Endothelial cell of umbilical vein (primary cell): ENCODE data around the gene DLG5. TPM values are rescaled to one million over a fixed set of nuclear protein-coding genes. Genes with fewer than 3 reads are reported as not detected.

Source experiments
- BruUV-seq: library from RNA; stranded (reverse); fragments of 400-500 nt; replicated peaks from 2 replicates; lab custom pipeline; 2021; lab: Mats Ljungman, UMichigan
- CTCF ChIA-PET: fragments of 300-600, 350-600 bp; sonication (Branson Sonifier 250); formaldehyde crosslinking; loops from one replicate; lab custom pipeline; 2021; ENCODE audit warnings: antibody characterized with exemption, inconsistent platforms; lab: Charles Lee
- POLR2A ChIA-PET: fragments of 300-600, 350-600 bp; sonication (Branson Sonifier 250); formaldehyde crosslinking; loops from one replicate; lab custom pipeline; 2021; ENCODE audit warnings: antibody characterized with exemption, inconsistent platforms; lab: Charles Lee
- DNase-seq: peaks from one replicate; pipeline ENCODE4 v3.0.0-alpha.2; 2011; ENCODE audit warnings: low read depth, low spot score
- FAIRE-seq: peaks from 2 replicates; lab custom pipeline; 2011; peaks lifted over from hg19 to GRCh38; lab: Jason Lieb, UNC
- H2AFZ ChIP-seq: 2 replicates; pipeline ENCODE4 v1.6.0; 2012; ENCODE audit warnings: low read depth, low read length, control low read depth, inconsistent platforms
- H3K27ac ChIP-seq: 2 replicates; pipeline ENCODE4 v1.5.1; 2011; ENCODE audit warnings: low read depth, mild to moderate bottlenecking, control low read depth, low read length, moderate library complexity; ENCODE audit not compliant: insufficient read depth
- H3K27me3 ChIP-seq, 2 experiments: 2 replicates each; pipeline versions ENCODE4 v1.6.0 to v1.6.1; 2011; ENCODE audit warnings: low read length in 2 of 2, mixed read lengths in 1 of 2; ENCODE audit not compliant: control insufficient read depth in 2 of 2, insufficient read depth in 2 of 2
- H3K36me3 ChIP-seq, 2 experiments: 2 replicates in 1 of 2; 3 replicates in 1 of 2; pipeline ENCODE4 v1.5.1; 2011; ENCODE audit warnings: low read length in 2 of 2, mild to moderate bottlenecking in 1 of 2, moderate library complexity in 1 of 2; ENCODE audit not compliant: control insufficient read depth in 2 of 2, insufficient read depth in 2 of 2; ENCODE audit errors: extremely low read depth in 1 of 2
- H3K4me1 ChIP-seq: 3 replicates; pipeline ENCODE4 v1.5.1; 2011; ENCODE audit warnings: mild to moderate bottlenecking, low read length; ENCODE audit not compliant: control insufficient read depth, insufficient read depth; ENCODE audit errors: extremely low read depth
- H3K4me2 ChIP-seq: 2 replicates; pipeline ENCODE4 v1.6.1; 2011; ENCODE audit warnings: low read length, control low read depth, mixed read lengths; ENCODE audit not compliant: insufficient read depth
- H3K4me3 ChIP-seq, 3 experiments: fragments of 200-600 bp in 1 of 3; sonication (generic), shearing (Covaris generic) in 1 of 3; replicated peaks in 1 of 3; 2 replicates each; pipeline ENCODE4 v1.5.1; 2011 to 2016; ENCODE audit warnings: control low read depth in 3 of 3, low read length in 3 of 3, mild to moderate bottlenecking in 2 of 3, inconsistent platforms in 1 of 3, low read depth in 1 of 3, moderate library complexity in 1 of 3; ENCODE audit not compliant: insufficient read depth in 1 of 3
- H3K79me2 ChIP-seq: 2 replicates; pipeline ENCODE4 v1.6.0; 2012; ENCODE audit warnings: low read length, inconsistent platforms; ENCODE audit not compliant: control insufficient read depth, insufficient read depth
- H3K9ac ChIP-seq: replicated peaks from 2 replicates; pipeline ENCODE3; 2011; ENCODE audit warnings: low read length, control low read depth; ENCODE audit not compliant: insufficient read depth; ENCODE audit errors: extremely low read depth
- H3K9me1 ChIP-seq: replicated peaks from 3 replicates; pipeline ENCODE4 v1.6.0; 2011; ENCODE audit warnings: mild to moderate bottlenecking, low read length; ENCODE audit not compliant: control insufficient read depth, insufficient read depth; ENCODE audit errors: extremely low read depth
- H3K9me3 ChIP-seq: replicated peaks from 2 replicates; pipeline ENCODE4 v1.5.1; 2012; ENCODE audit warnings: low read length, inconsistent platforms; ENCODE audit not compliant: control insufficient read depth, insufficient read depth
- H4K20me1 ChIP-seq: replicated peaks from 2 replicates; pipeline ENCODE3; 2011; ENCODE audit warnings: mild to moderate bottlenecking, low read length; ENCODE audit not compliant: control insufficient read depth, insufficient read depth; ENCODE audit errors: extremely low read depth
- EZH2 ChIP-seq: IDR thresholded peaks from 2 replicates; pipeline ENCODE4 v1.6.1; 2012; ENCODE audit warnings: borderline replicate concordance, low read depth, mild to moderate bottlenecking, moderate library complexity, low read length, inconsistent platforms; ENCODE audit not compliant: severe bottlenecking
- FOS ChIP-seq: IDR thresholded peaks from 2 replicates; pipeline ENCODE4 v1.6.1; 2011; ENCODE audit warnings: mild to moderate bottlenecking, low read length, moderate library complexity, borderline replicate concordance; ENCODE audit not compliant: insufficient read depth
- GATA2 ChIP-seq: IDR thresholded peaks from 2 replicates; pipeline ENCODE4 v1.7.0; 2011; ENCODE audit warnings: low read depth, mild to moderate bottlenecking, moderate library complexity, mixed read lengths, low read length; ENCODE audit not compliant: insufficient read length, insufficient read depth
- JUN ChIP-seq: IDR thresholded peaks from 2 replicates; pipeline ENCODE4 v1.6.1; 2011; ENCODE audit warnings: borderline replicate concordance, low read depth; ENCODE audit not compliant: insufficient read length, insufficient read depth
- MAX ChIP-seq: IDR thresholded peaks from 2 replicates; pipeline ENCODE4 v1.6.1; 2011; ENCODE audit not compliant: insufficient read depth, insufficient read length
- MYC ChIP-seq: IDR thresholded peaks from one replicate; pipeline ENCODE4 v1.6.1; 2011; ENCODE audit warnings: mild to moderate bottlenecking, low read depth, low read length
- POLR2A ChIP-seq: IDR thresholded peaks from 2 replicates; pipeline ENCODE4 v1.6.1; 2012; ENCODE audit warnings: low read depth, mild to moderate bottlenecking, control low read depth, low read length
- POLR2AphosphoS5 ChIP-seq: IDR thresholded peaks from 2 replicates; pipeline ENCODE4 v1.6.1; 2012; ENCODE audit warnings: low read depth, mild to moderate bottlenecking, control low read depth, low read length, moderate library complexity; ENCODE audit not compliant: insufficient read depth
- dilution Hi-C: fragments of 300-500 bp; cut with MboI; formaldehyde crosslinking; loops from one replicate; pipeline ENCODE4 v1.15.0; 2019; ENCODE audit warnings: low sequenced_read_pairs; ENCODE audit not compliant: extremely low pct_ligation_motif_present
- intact Hi-C: fragments of 100-400 bp; cut with micrococcal nuclease; formaldehyde crosslinking; loops from one replicate; pipeline ENCODE4 v1.10.0; 2022
- polyA plus RNA-seq, 4 experiments: library from polyadenylated mRNA; depleted of rRNA in 3 of 4; stranded (reverse) in 3 of 4; unstranded in 1 of 4; fragments of >200 nt; gene quantifications; 2 replicates each; pipeline versions ENCODE4 v1.2.1 to v1.2.3, GENCODE V29; 2011 to 2012; ENCODE audit warnings: missing spikeins in 1 of 4
- total RNA-seq: library from RNA; stranded (reverse); gene quantifications from 2 replicates; pipeline ENCODE4 v1.2.3, GENCODE V29; 2021

Gene DLG5
- total and polyA plus RNA-seq, 2 donors (not counting 3 experiments of a cell fraction or from before 2014, with no cell fraction given): 12.3 to 24.9 TPM

- Histone ChIP-seq H3K9me1 (no peaks in the 10 kb centered on the region), H3K27ac (no peak overlapping the region), H3K79me2 (peaks cover 6% of the 10 kb centered on the region), H3K4me3 (no peak overlapping the region), H3K9me3 (no peaks in the 10 kb centered on the region), H4K20me1 (no peaks in the 10 kb centered on the region), H3K9ac (no peak overlapping the region), H3K4me1 (peaks cover 9% of the 10 kb centered on the region), H3K36me3 (no peaks in the 10 kb centered on the region), H3K4me2 (no peak overlapping the region), H3K27me3 (no peaks in the 10 kb centered on the region), H2AFZ (no peak overlapping the region)
- dilution Hi-C loops (no loop called here), intact Hi-C loops (no loop called here)
- ChIA-PET POLR2A (no interaction called here), CTCF (no interaction called here)
- no peak for FAIRE-seq
- no peak for DNase-seq
- no peak for TF ChIP-seq GATA2
- no peak for TF ChIP-seq EZH2
- TF ChIP-seq POLR2AphosphoS5: no peak
- no peak for TF ChIP-seq MYC
- no peak for TF ChIP-seq JUN
- TF ChIP-seq POLR2A: no peak
- TF ChIP-seq MAX: no peak
- BruUV-seq: no TSS peak
Observed at GRCh38 chr10:77905781-77906180, 20.8 kb downstream of the DLG5 start.

- H3K27ac ChIP-seq: no peak overlapping the region
- no peak overlapping the region for H2AFZ ChIP-seq
- TF ChIP-seq POLR2AphosphoS5 (no peak), FOS (no peak), EZH2 (no peak), MYC (no peak), MAX (no peak), JUN (no peak)
- CTCF ChIA-PET: no interaction called here
- H3K9me1 ChIP-seq: no peaks in the 10 kb centered on the region
- H3K27me3 ChIP-seq: no peaks in the 10 kb centered on the region
- H3K4me2 ChIP-seq: no peak overlapping the region
- no peaks in the 10 kb centered on the region for H4K20me1 ChIP-seq
- no peak overlapping the region for H3K9ac ChIP-seq
- no peak for DNase-seq
- H3K4me3 ChIP-seq: no peak overlapping the region
- FAIRE-seq: no peak
- POLR2A ChIA-PET: interaction anchor here (0.7 kb wide), 1 partner anchor 107 kb away, joined by 4 read pairs; no protein-coding TSS in a partner anchor
- no TSS peak for BruUV-seq
- intact Hi-C loops (no loop called here), dilution Hi-C loops (no loop called here)
- peaks cover 6% of the 10 kb centered on the region for H3K79me2 ChIP-seq
- no peaks in the 10 kb centered on the region for H3K9me3 ChIP-seq
- no peaks in the 10 kb centered on the region for H3K36me3 ChIP-seq
- H3K4me1 ChIP-seq: peaks cover 9% of the 10 kb centered on the region
Observed at GRCh38 chr10:77905086-77905748, 21.3 kb downstream of the DLG5 start.
